Measurements from ENCODE around the gene ARL6IP1.
"Not testable (repeated sequence)": the region's sequence is repeated elsewhere in the genome, so short reads cannot be mapped to it uniquely, and the experiment has no call there.

Gene ARL6IP1

GRCh38 chr16:18797746-18798145, 3.6 kb downstream of the ARL6IP1 start:
- no peak for DNase-seq

- DNase-seq, result no peak
Observed at GRCh38 chr16:18796377-18796776, 5.0 kb downstream of the ARL6IP1 start.

GRCh38 chr16:18792836-18793433, 8.4 kb downstream of the ARL6IP1 start:
- no peak for DNase-seq

- DNase-seq, result peak; percentile 99
Observed at GRCh38 chr16:18789850-18790706, 11.3 kb downstream of the ARL6IP1 start, which contains the start of gene RPS15A. Gene RPS15A, minus strand, starts transcription at chr16:18790334. Its CDS starts 1,221 bp downstream, at chr16:18789113.

GRCh38 chr16:18789515-18789849, 11.9 kb downstream of the ARL6IP1 start:
- no peak for DNase-seq

GRCh38 chr16:18788828-18789514, 12.4 kb downstream of the ARL6IP1 start:
- DNase-seq, result no peak

GRCh38 chr16:18784917-18785623, 16.3 kb downstream of the ARL6IP1 start:
- DNase-seq, result no peak

GRCh38 chr16:18783430-18784341, 17.7 kb downstream of the ARL6IP1 start:
- DNase-seq, result no peak

- no peak for DNase-seq
Observed at GRCh38 chr16:18782697-18783429, 18.5 kb downstream of the ARL6IP1 start.

GRCh38 chr16:18781232-18781631, 20.1 kb downstream of the ARL6IP1 start:
- DNase-seq, result not testable (repeated sequence)

GRCh38 chr16:18780460-18781026, 20.8 kb downstream of the ARL6IP1 start:
- not testable (repeated sequence) for DNase-seq

- DNase-seq, result not testable (repeated sequence)
Observed at GRCh38 chr16:18777664-18778063, 23.7 kb downstream of the ARL6IP1 start.

GRCh38 chr16:18776334-18776733, 25.0 kb downstream of the ARL6IP1 start:
- DNase-seq, result peak; percentile 79

- DNase-seq, result not testable (repeated sequence)
Observed at GRCh38 chr16:18774651-18775050, 26.7 kb downstream of the ARL6IP1 start.

GRCh38 chr16:18772171-18772570, 29.2 kb downstream of the ARL6IP1 start:
- DNase-seq, result not testable (repeated sequence)

GRCh38 chr16:18770336-18770962, 30.9 kb downstream of the ARL6IP1 start:
- DNase-seq, result not testable (repeated sequence)

GRCh38 chr16:18767217-18767616, 34.1 kb downstream of the ARL6IP1 start:
- DNase-seq, result peak; percentile 59

- not testable (repeated sequence) for DNase-seq
Observed at GRCh38 chr16:18762713-18763112, 38.6 kb downstream of the ARL6IP1 start.

- peak; percentile 64 for DNase-seq
Observed at GRCh38 chr16:18759598-18760520, 41.5 kb downstream of the ARL6IP1 start.
